K562 (cell line): ENCODE results near the gene TSHZ1.

Source experiments
- DLX4 ChIP-seq: fragments of 250-450 bp; sonication (Bioruptor Pico); IDR thresholded peaks from 2 replicates; pipeline ENCODE4 v1.6.1; 2021; ENCODE audit warnings: mild to moderate bottlenecking
- ELK1 ChIP-seq: sonication (generic); formaldehyde crosslinking; IDR thresholded peaks from 2 replicates; pipeline ENCODE4 v1.8.1; 2022; ENCODE audit warnings: missing genetic modification reagents
- ZNF280B ChIP-seq: fragments of 250-450 bp; sonication (Bioruptor Pico); IDR thresholded peaks from 2 replicates; pipeline ENCODE4 v1.5.1; 2021; ENCODE audit warnings: mild to moderate bottlenecking

GRCh38 chr18:75228967-75229366, 18.4 kb downstream of the TSHZ1 start:
- TF ChIP-seq ELK1 (CRISPR knock-in tag): no peak
- TF ChIP-seq ZNF280B (CRISPR knock-in tag): no peak
- TF ChIP-seq DLX4: no peak
